Uterus (tissue), 2 donors: ENCODE data around the gene GJC2.

Source experiments
- CTCF ChIP-seq, 4 experiments: fragments of 200-600 bp in 2 of 4; fragments of 450-650 bp in 2 of 4; sonication (generic) in 2 of 4; IDR thresholded peaks; one replicate each; pipeline ENCODE4 v1.5.1; 2016 to 2019; ENCODE audit warnings: antibody characterized with exemption in 4 of 4, mild to moderate bottlenecking in 2 of 4, moderate library complexity in 1 of 4
- POLR2A ChIP-seq, 2 donors: fragments of 450-650 bp; IDR thresholded peaks; one replicate each; pipeline ENCODE4 v1.6.1; 2016; ENCODE audit warnings: antibody characterized with exemption in 2 of 2, mild to moderate bottlenecking in 1 of 2, moderate library complexity in 1 of 2

- TF ChIP-seq CTCF (IDR thresholded peaks at IDR 0.05) (no peak), POLR2A (IDR thresholded peaks at IDR 0.05) (no peak)
These were observed 45.0 kb upstream of the GJC2 start for GRCh38 chr1:228104526-228105269.
